PC-3 (cell line): ENCODE results near the gene SIGLEC14.

Experiments used
- EZH2 ChIP-seq: fragments of 300-600 bp; sonication (generic); IDR thresholded peaks from one replicate; pipeline ENCODE4 v1.6.1; 2017; ENCODE audit warnings: antibody characterized with exemption, mild to moderate bottlenecking, low read length; ENCODE audit not compliant: unreplicated experiment
- TF ChIP-seq, protein P1 (sequence below): fragments of 300-600 bp; sonication (generic); conservative IDR thresholded peaks from 2 replicates; pipeline ENCODE4 v1.5.1; 2017; ENCODE audit warnings: antibody characterized with exemption, low read depth, mild to moderate bottlenecking, low read length

DNA sequence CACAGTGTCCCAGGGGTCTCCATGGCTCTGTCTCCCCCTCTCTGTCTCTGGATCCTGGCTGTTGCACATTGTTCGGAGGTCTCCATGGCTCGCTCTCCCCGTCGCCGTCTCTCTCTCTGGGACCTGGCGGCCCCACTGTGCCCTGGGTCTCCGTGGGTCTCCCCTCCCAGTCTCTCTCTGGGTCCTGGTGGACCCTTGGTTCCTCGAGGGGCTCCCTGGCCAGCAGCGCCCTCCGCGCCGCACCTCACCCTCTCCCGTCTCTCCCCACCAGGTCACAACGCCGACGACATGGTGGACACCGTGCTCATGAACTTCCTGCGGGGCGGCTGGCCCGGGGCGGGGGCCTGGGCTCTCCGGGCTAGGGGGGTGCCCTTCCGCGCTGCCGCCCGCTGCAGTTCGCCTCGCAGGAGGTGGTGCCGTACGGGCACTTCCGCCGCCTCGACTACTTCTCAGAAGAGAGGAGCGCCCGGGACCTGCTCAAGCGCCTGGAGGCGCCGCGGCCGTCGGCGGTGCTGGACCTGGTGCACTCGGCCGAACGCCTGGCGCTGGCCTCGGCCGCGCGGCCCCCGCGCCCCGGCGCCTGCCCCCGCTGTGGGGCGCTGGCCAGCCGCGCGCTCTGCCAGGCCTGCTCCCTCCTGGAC is 45.6 kb downstream of the SIGLEC14 start:
- no peak for TF ChIP-seq EZH2
- TF ChIP-seq, protein P1, sequence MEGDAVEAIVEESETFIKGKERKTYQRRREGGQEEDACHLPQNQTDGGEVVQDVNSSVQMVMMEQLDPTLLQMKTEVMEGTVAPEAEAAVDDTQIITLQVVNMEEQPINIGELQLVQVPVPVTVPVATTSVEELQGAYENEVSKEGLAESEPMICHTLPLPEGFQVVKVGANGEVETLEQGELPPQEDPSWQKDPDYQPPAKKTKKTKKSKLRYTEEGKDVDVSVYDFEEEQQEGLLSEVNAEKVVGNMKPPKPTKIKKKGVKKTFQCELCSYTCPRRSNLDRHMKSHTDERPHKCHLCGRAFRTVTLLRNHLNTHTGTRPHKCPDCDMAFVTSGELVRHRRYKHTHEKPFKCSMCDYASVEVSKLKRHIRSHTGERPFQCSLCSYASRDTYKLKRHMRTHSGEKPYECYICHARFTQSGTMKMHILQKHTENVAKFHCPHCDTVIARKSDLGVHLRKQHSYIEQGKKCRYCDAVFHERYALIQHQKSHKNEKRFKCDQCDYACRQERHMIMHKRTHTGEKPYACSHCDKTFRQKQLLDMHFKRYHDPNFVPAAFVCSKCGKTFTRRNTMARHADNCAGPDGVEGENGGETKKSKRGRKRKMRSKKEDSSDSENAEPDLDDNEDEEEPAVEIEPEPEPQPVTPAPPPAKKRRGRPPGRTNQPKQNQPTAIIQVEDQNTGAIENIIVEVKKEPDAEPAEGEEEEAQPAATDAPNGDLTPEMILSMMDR = no peak
